Gastroesophageal sphincter (tissue), 4 donors: ENCODE measurements around the gene DPF3. TPM values are rescaled to one million over a fixed set of nuclear protein-coding genes. Genes with fewer than 3 reads are reported as not detected.
A peak's percentile ranks its signal among the peaks of the same experiment; 100 is the strongest.

Experiments used
- ATAC-seq: fragments of 150-250 bp; one replicate; pipeline ENCODE4 v1.9.1; 2016; ENCODE audit warnings: mild to moderate bottlenecking, moderate library complexity
- H3K27ac ChIP-seq, 4 donors: fragments of 200-600 bp; sonication (generic) in 3 of 4; 1 replicate in 3 of 4; 2 replicates in 1 of 4; pipeline ENCODE4 v1.5.1; 2016 to 2019
- H3K27me3 ChIP-seq: fragments of 200-600 bp; sonication (generic); one replicate; pipeline ENCODE4 v1.5.1; 2019
- H3K36me3 ChIP-seq, 2 donors: fragments of 200-600 bp; sonication (generic); one replicate each; pipeline ENCODE4 v1.5.1; 2019; ENCODE audit warnings: control low read depth in 1 of 2
- H3K4me1 ChIP-seq, 3 donors: fragments of 200-600 bp; sonication (generic); 1 replicate in 2 of 3; 2 replicates in 1 of 3; pipeline ENCODE4 v1.5.1; 2016 to 2019; ENCODE audit warnings: control low read depth in 2 of 3
- H3K4me3 ChIP-seq, 2 donors: fragments of 200-600 bp; sonication (generic); one replicate each; pipeline ENCODE4 v1.5.1; 2019; ENCODE audit warnings: mild to moderate bottlenecking in 1 of 2, moderate library complexity in 1 of 2
- H3K9me3 ChIP-seq, 3 donors: fragments of 200-600 bp; sonication (generic); one replicate each; pipeline ENCODE4 v1.5.1; 2017 to 2019; ENCODE audit warnings: control low read depth in 2 of 3
- CTCF ChIP-seq, 4 experiments: fragments of 200-600 bp in 2 of 4; fragments of 450-650 bp in 2 of 4; sonication (generic) in 1 of 4; IDR thresholded peaks; one replicate each; pipeline ENCODE4 v1.5.1; 2017 to 2019; ENCODE audit warnings: antibody characterized with exemption in 4 of 4, mild to moderate bottlenecking in 2 of 4, moderate library complexity in 2 of 4
- EP300 ChIP-seq: sonication (generic); formaldehyde crosslinking; IDR thresholded peaks from one replicate; pipeline ENCODE4 v1.6.1; 2017; ENCODE audit warnings: antibody characterized with exemption, mild to moderate bottlenecking
- POLR2A ChIP-seq, 2 donors: fragments of 450-650 bp; IDR thresholded peaks; one replicate each; pipeline ENCODE4 v1.6.1; 2017; ENCODE audit warnings: antibody characterized with exemption in 2 of 2, mild to moderate bottlenecking in 2 of 2, moderate library complexity in 1 of 2
- POLR2AphosphoS5 ChIP-seq: sonication (generic); formaldehyde crosslinking; IDR thresholded peaks from one replicate; pipeline ENCODE4 v1.6.1; 2017; ENCODE audit warnings: antibody characterized with exemption
- WGBS, 2 donors: methylation state at CpG; one replicate each; pipeline ENCODE4 v1.1.5; 2018; ENCODE audit warnings: low coverage in 1 of 2; 5-methylcytosine and 5-hydroxymethylcytosine counted together
- total RNA-seq, 4 donors: library from RNA; depleted of rRNA; stranded (reverse); fragments of >200 nt; gene quantifications; one replicate each; pipeline ENCODE4 v1.1.0, GENCODE V29; 2016

The DPF3 gene
- total RNA-seq, 4 donors from 2014 or later: 0.13 to 4.4 (median 2.1) TPM

GRCh38 chr14:72774141-72774540 lies 119.8 kb downstream of the DPF3 start:
- Histone ChIP-seq H3K4me1 (peaks cover 0 to 26% (median 0%) of the 10 kb centered on the region in 3 donors), H3K27ac (peak overlapping the region in 1 of 4 donors; percentile 35), H3K9me3 (no peaks in the 10 kb centered on the region), H3K36me3 (no peaks in the 10 kb centered on the region), H3K27me3 (no peaks in the 10 kb centered on the region), H3K4me3 (no peak overlapping the region)
- WGBS, 2 donors: 63 to 87% methylated on average over 1 to 2 of the region's 4 CpGs
- ATAC-seq: no peak
- no peak for TF ChIP-seq POLR2A (IDR thresholded peaks at IDR 0.05)
- no peak for TF ChIP-seq CTCF (IDR thresholded peaks at IDR 0.05)
- no peak for TF ChIP-seq POLR2AphosphoS5
- TF ChIP-seq EP300: no peak

- no peak for ATAC-seq
- no peak overlapping the region for H3K4me3 ChIP-seq
- peaks cover 0 to 5% (median 0%) of the 10 kb centered on the region in 3 donors for H3K9me3 ChIP-seq
- H3K36me3 ChIP-seq: no peaks in the 10 kb centered on the region
- no peak overlapping the region for H3K27ac ChIP-seq
- WGBS, 2 donors: 97 to 100% methylated on average over 1 to 5 of the region's 11 CpGs
- no peak for TF ChIP-seq CTCF (IDR thresholded peaks at IDR 0.05)
- no peaks in the 10 kb centered on the region for H3K27me3 ChIP-seq
- H3K4me1 ChIP-seq: peaks cover 0 to 23% (median 0%) of the 10 kb centered on the region in 3 donors
These were observed 122.3 kb downstream of the DPF3 start for GRCh38 chr14:72771561-72771960.

GRCh38 chr14:72766296-72766695 lies 127.6 kb downstream of the DPF3 start:
- Histone ChIP-seq H3K4me3 (no peak overlapping the region), H3K9me3 (peaks cover 0 to 19% (median 0%) of the 10 kb centered on the region in 3 donors), H3K4me1 (no peaks in the 10 kb centered on the region), H3K27ac (no peak overlapping the region), H3K36me3 (no peaks in the 10 kb centered on the region), H3K27me3 (no peaks in the 10 kb centered on the region)
- ATAC-seq: no peak
- 85% methylated on average over 3 of the region's 3 CpGs; no CpG with 5 or more reads in 1 of the 2 donors for WGBS, 2 donors
- no peak for TF ChIP-seq CTCF (IDR thresholded peaks at IDR 0.05)
- no peak for TF ChIP-seq POLR2A (IDR thresholded peaks at IDR 0.05)
- no peak for TF ChIP-seq EP300
- no peak for TF ChIP-seq POLR2AphosphoS5

GRCh38 chr14:72763892-72764291 lies 130.0 kb downstream of the DPF3 start:
- no peak for ATAC-seq
- Histone ChIP-seq H3K4me3 (no peak overlapping the region), H3K4me1 (no peaks in the 10 kb centered on the region), H3K27ac (no peak overlapping the region), H3K27me3 (no peaks in the 10 kb centered on the region), H3K36me3 (no peaks in the 10 kb centered on the region), H3K9me3 (peaks cover 0 to 42% (median 0%) of the 10 kb centered on the region in 3 donors)
- WGBS, 2 donors: 89% methylated on average over 1 of the region's 1 CpG; no CpG with 5 or more reads in 1 of the 2 donors
- TF ChIP-seq CTCF (IDR thresholded peaks at IDR 0.05) (no peak), EP300 (no peak), POLR2AphosphoS5 (no peak), POLR2A (IDR thresholded peaks at IDR 0.05) (no peak)

- Histone ChIP-seq H3K36me3 (no peaks in the 10 kb centered on the region), H3K27me3 (no peaks in the 10 kb centered on the region), H3K9me3 (peaks cover 0 to 42% (median 0%) of the 10 kb centered on the region in 3 donors), H3K4me1 (no peaks in the 10 kb centered on the region), H3K4me3 (no peak overlapping the region), H3K27ac (no peak overlapping the region)
- no peak for TF ChIP-seq POLR2AphosphoS5
- TF ChIP-seq POLR2A (IDR thresholded peaks at IDR 0.05): no peak
- ATAC-seq: no peak
These were observed 134.2 kb downstream of the DPF3 start for GRCh38 chr14:72759670-72760069.

- no peaks in the 10 kb centered on the region for H3K27me3 ChIP-seq
- no peak overlapping the region for H3K27ac ChIP-seq
- no peaks in the 10 kb centered on the region for H3K4me1 ChIP-seq
- ATAC-seq: no peak
- H3K9me3 ChIP-seq: peaks cover 0 to 42% (median 0%) of the 10 kb centered on the region in 3 donors
- no peak for TF ChIP-seq POLR2AphosphoS5
- TF ChIP-seq CTCF (IDR thresholded peaks at IDR 0.05): no peak
- no peak for TF ChIP-seq POLR2A (IDR thresholded peaks at IDR 0.05)
- TF ChIP-seq EP300: no peak
- H3K4me3 ChIP-seq: no peak overlapping the region
- H3K36me3 ChIP-seq: no peaks in the 10 kb centered on the region
These were observed 134.9 kb downstream of the DPF3 start for GRCh38 chr14:72758993-72759392.
